HS-27A (cell line): Measurements from ENCODE around the gene NRXN3.
"Not testable (repeated sequence)": the region's sequence is repeated elsewhere in the genome, so short reads cannot be mapped to it uniquely, and the experiment has no call there.

Experiments used
- DNase-seq: peaks from one replicate; pipeline ENCODE4 v3.0.0-alpha.2; 2012; ENCODE audit warnings: low read depth, missing footprints

The NRXN3 gene

GRCh38 chr14:79011091-79011919, 841.1 kb downstream of the NRXN3 start:
- DNase-seq = no peak

- DNase-seq = no peak
Measured at GRCh38 chr14:79011920-79012204, 841.7 kb downstream of the NRXN3 start.

GRCh38 chr14:79016828-79017505, 846.8 kb downstream of the NRXN3 start:
- peak; percentile 59 for DNase-seq

- DNase-seq = no peak
Measured at GRCh38 chr14:79017561-79017960, 847.4 kb downstream of the NRXN3 start.

- DNase-seq = no peak
Measured at GRCh38 chr14:79018836-79019235, 848.7 kb downstream of the NRXN3 start.

GRCh38 chr14:79019898-79020297, 849.7 kb downstream of the NRXN3 start:
- not testable (repeated sequence) for DNase-seq

GRCh38 chr14:79021766-79022165, 851.6 kb downstream of the NRXN3 start:
- no peak for DNase-seq

- DNase-seq = no peak
Measured at GRCh38 chr14:79027138-79027537, 857.0 kb downstream of the NRXN3 start.

GRCh38 chr14:79028281-79028680, 858.1 kb downstream of the NRXN3 start:
- DNase-seq = no peak

- DNase-seq = no peak
Measured at GRCh38 chr14:79036441-79036840, 866.3 kb downstream of the NRXN3 start.

GRCh38 chr14:79037106-79037505, 866.9 kb downstream of the NRXN3 start:
- DNase-seq = no peak

GRCh38 chr14:79037593-79037992, 867.4 kb downstream of the NRXN3 start:
- no peak for DNase-seq

- no peak for DNase-seq
Measured at GRCh38 chr14:79040790-79041189, 870.6 kb downstream of the NRXN3 start.

GRCh38 chr14:79043194-79043889, 873.2 kb downstream of the NRXN3 start:
- DNase-seq = no peak

- DNase-seq = peak; percentile 1
Measured at GRCh38 chr14:79044894-79045624, 874.9 kb downstream of the NRXN3 start.

- DNase-seq = no peak
Measured at GRCh38 chr14:79050787-79051727, 880.9 kb downstream of the NRXN3 start.

- no peak for DNase-seq
Measured at GRCh38 chr14:79051742-79052141, 881.6 kb downstream of the NRXN3 start.

GRCh38 chr14:79056879-79057278, 886.7 kb downstream of the NRXN3 start:
- DNase-seq = no peak

GRCh38 chr14:79057333-79057732, 887.2 kb downstream of the NRXN3 start:
- DNase-seq = no peak

GRCh38 chr14:79062226-79062625, 892.1 kb downstream of the NRXN3 start:
- DNase-seq = no peak

- DNase-seq = no peak
Measured at GRCh38 chr14:79064214-79064613, 894.0 kb downstream of the NRXN3 start.
